ENCODE measurements around the gene SLC8B1. TPM values are rescaled to one million over a fixed set of nuclear protein-coding genes. Genes with fewer than 3 reads are reported as not detected.

SLC8B1 gene
- polyA plus RNA-seq, 12 donors, result 10.6 to 19.5 (median 12.2) TPM; not detected in 1

GRCh38 chr12:113270709-113271009 lies 64.2 kb downstream of the SLC8B1 start:
- DNase-seq, result no peak

DNA sequence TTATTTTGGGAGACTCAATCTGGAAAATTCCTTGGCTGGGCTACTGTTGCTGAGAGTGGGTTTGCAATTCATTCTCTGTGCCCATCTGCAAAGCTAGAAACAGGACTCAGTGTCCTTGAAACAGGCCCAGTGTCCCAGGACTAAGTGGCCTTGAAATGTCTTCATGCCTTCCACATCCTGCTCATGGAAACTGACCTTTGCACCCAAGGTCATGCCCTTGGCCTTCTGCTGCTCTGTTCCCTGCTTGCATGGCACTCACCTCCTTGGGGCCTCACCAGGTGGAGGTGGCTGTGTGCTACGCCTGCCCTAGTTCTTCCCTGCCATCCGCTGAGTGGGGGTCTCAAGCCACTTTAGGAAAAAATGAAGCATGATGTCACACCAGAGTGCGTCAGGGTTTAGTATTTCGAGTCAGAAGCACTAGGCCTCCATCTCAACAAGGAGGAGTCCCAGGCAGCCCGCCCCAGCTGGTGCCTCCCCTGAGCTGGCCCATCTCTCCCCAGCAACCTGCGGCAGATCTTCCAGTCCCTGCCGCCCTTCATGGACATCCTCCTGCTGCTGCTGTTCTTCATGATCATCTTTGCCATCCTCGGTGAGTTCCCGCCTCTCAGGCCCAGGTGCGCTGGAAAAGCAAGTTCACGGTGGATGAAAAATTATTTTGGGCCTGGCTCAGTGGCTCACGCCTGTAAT lies 65.5 kb downstream of the SLC8B1 start:
- DNase-seq, result no peak

DNA sequence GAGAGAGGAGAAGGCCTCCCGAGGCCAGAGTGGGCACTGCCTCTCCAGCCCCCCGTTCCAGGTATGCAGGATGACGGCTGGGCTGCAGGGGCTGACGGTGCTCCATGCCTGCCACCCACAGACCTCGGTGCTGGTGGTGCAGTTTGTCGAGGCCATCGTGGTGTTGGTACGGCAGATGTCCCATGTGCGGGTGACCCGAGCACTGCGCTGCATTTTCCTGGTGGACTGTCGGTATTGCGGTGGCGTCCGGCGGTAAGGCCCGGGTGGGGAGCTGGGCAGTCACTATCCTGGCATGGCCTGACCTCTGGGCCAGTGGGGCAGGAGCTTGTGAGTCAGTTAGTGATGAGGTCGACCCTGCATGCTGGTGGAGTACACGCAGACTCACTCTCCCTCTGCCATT lies 66.3 kb downstream of the SLC8B1 start:
- DNase-seq, result no peak

DNA sequence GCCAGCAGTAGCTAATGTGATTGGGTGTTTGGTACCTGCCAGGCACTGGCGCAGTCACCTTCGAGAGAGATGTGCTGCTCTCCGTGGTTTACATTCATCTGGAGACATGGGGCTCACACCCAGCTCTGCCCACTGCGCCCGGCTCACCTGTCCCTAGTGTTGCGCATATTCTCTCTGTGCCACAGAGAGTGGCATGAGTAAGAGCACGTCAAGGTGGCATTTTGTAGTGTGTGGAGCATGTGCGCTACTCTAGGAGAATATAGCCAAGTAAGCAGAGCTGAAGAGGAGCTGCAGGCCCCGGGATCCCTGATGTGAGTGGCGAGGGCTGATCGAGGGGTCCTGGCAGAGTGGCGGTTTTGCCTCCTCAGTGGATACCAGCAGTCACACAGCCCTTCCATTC lies 66.8 kb downstream of the SLC8B1 start:
- no peak for DNase-seq

DNA sequence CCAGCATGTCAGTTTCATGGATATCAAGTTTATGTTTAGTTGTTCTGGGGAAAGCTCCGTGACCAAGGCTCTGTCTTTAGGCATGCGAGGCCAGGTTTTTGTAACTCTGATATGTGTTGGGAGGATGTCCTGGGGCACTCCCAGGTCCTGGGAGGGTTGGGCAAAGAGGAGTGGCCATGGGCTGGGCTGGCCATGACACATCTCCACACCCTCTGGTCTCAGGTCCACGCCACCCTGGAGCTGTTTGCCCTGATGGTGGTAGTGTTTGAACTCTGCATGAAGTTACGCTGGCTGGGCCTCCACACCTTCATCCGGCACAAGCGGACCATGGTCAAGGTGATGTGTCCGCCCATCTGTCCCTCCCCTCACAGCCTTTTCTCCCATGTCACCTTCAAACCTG lies 67.3 kb downstream of the SLC8B1 start:
- DNase-seq, result no peak

GRCh38 chr12:113266106-113266895 lies 68.6 kb downstream of the SLC8B1 start:
- DNase-seq, result no peak

DNA sequence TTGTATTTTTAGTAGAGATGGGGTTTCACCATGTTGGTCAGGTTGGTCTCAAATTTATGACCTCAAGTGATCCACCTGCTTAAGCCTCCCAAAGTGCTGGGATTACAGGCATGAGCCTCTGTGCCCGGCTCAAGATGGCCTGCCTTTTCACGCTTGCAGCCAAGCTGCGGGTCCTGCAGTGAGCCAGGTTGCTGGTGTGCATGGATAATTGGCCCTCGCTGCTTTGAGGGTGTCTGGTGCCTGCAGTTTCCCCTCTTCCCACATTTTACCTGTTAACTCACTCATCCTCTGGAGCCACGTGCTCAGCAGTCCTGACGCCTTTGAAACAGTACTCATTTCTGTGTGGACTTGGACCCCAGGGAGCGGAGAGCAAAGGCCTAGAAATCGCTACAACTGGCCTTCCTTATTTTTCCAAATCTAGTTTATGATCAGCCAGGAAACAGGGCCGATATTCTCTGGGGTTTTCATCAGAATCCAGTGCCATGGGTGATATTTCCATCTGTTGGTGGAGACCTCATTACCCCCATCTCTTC lies 71.4 kb downstream of the SLC8B1 start:
- no peak for DNase-seq

DNA sequence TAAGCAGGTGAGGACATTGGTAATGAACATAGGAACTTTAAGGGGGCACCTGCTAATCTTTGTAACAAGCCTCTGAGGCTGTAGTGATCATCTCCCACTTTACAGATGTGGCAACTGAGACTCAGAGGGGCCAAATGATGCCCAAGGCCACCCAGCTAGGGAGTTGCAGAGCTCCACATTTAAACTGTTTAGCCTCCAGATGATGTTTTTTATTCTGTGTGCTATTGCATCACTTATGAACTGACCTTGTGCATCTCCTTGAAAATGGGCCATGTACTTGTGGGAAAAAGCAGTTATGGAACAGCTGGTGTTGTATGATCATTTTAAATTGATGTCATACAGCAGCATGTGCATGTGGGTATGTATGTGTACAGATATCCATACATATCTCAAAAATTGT lies 72.2 kb downstream of the SLC8B1 start:
- no peak for DNase-seq

DNA sequence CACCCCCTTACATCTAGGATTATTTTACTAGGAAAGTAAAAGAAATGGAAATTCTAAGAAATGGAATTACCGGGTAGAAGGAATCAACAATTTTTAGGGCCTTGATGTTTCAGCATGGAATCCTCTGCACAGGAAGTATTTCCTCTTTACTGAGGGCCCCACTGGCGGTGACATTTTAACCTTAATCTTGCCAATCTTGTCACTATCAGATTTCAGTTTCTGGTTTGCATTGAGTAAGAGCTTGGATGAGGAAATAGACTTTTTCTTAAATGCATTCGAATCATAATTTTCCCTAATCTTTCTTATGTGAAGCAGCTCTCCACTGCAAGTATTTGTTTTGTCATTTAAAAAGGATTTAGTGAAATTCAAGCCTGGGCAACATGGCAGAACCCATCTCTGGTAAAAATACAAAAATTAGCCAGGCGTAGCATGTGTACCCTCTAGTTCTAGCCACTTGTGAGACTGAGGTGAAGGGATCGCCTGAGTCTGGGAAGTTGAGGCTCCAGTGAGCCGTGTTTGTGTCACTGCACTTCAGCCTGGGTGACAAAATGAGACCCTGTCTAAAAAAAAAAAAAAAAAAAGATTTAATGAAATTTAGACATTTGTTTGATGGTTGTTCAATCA lies 73.0 kb downstream of the SLC8B1 start:
- no peak for DNase-seq

- DNase-seq, result no peak
Measured at GRCh38 chr12:113260636-113261300, 74.1 kb downstream of the SLC8B1 start.

GRCh38 chr12:113260127-113260526 lies 74.8 kb downstream of the SLC8B1 start:
- no peak for DNase-seq

GRCh38 chr12:113257564-113257963 lies 77.3 kb downstream of the SLC8B1 start:
- no peak for DNase-seq

DNA sequence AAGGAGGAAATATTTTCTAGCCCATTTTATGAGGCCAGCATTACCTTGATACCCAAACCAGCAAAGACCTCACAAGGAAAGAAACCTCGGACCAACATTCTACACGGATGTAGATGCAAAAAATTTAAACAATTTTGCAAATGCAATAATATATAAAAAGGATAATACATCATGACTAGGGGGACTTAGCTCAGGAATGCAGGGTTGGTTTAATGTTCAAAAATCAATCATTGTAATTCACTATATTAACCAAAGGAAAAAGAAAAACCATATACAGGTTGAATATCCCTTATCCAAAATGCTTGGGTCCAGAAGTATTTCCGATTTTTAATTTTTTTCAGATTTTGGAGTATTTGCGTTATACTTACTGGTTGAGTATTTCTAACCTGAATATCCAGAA lies 80.6 kb downstream of the SLC8B1 start:
- DNase-seq, result no peak

DNA sequence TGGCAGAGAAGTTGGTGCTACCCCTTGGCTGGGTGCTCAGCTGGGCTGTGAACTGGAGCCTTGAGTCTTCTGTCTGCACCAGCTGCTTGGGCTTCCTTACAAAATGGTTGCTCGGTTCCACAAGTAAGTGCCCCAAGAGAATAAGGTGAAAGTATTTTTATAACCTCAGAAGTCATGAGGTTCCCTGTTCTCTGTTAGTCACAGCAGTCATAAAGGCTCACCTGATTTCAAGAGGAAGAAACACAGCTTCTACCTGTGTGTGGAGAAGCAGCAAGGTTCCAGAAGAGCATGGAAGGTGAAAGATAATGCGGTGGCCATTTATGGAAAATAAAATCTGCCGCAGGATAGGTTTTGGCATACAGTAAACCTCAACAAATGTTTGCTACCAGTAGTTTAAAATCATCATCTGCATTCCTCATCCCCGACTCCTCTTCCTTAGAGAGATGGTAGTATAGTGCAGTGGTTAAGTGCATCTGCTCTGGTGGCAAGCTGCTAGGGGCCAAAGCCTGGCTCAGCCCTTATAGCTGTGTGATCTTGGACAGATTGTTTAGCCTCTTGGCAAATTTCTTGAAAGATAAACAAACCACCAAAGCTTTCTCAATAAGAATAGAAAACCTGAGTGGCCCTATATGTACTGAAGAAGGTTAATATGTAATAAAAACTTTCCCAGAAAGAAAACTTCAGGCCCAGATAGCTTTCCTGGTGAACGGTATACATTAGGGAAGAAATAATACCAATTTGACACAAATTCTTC lies 81.2 kb downstream of the SLC8B1 start:
- no peak for DNase-seq

GRCh38 chr12:113252494-113252893 lies 82.4 kb downstream of the SLC8B1 start:
- no peak for DNase-seq

DNA sequence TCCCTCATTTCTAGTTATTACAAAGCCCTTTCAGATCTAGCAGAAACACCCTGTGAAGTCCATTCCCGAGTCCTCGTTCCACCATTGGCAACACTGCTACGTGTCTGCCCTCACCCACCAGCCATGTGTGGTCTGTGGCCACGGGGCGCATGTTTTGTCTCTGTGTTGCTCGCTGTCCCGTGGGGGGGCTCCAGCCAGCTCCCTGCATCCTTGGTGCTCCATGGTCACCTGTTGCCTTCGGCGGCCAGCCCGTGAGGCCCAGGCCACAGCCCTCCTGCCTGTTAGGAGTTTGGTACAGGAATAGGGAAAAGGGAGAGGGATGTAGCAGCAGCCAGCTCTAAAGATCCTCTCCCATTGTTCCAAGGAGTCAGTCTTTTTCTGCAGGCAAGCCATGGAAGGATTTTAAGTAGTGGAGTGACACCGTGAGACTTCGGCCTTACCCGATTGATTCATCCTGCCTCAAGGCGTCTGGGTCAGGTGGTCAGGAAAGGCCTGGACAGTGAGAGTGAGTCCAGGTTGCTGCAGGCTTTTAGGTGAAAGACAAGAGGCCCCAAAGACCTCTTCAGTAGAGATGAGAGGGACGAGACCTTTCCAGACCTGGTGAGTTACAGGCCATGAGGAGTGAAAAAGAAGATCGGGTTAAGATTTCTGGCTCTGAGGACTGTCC lies 83.4 kb downstream of the SLC8B1 start:
- no peak for DNase-seq

DNA sequence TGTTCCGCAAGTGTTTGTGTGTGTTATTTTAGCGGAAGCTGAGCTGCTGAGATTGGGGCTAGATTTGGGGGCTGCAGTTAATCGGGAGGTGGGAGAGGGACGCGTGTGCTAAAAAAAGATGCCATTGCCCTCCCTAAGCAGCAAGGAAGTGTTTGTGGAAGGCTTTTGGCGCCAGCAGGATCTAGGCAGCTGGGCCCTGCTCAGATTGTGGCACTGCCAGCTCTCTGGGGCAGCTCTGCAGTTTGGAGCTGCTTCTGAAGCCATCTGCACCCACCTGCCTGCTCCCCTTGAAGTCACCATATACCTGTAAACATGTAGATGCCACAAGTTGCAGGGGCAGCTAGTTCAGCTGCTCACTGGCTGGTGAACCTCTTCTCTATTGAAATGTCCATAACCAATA lies 84.9 kb downstream of the SLC8B1 start:
- no peak for DNase-seq

- DNase-seq, result no peak
Measured at GRCh38 chr12:113249546-113249945, 85.4 kb downstream of the SLC8B1 start.

DNA sequence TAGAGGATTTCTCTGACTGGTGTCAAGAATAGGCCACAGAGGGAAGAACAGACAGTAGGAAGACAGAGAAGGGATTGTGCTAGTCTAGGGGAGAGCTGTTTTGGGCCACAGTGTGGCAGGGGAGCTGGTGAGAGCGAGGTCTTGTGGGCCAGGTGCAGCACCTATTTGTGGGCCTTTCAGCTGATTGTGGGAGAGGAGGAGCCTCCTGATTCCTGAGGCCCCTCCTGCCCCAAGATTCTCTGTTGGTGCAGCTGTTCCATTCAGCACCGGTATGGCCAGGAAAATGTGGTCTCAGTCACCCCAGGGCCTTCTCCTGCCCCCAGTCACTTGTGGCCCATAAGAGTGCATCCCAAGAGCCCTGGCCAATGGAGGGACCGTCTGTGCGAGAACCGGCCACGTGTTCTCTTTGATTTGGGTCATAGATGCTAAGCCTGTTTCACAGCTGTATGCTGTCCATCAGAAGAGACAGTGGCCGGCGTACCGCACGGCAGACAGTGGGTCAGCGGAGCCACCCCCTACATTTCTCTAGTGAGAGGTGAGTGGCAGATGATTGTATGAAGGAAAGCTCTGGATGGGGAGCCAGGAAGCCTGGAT lies 86.0 kb downstream of the SLC8B1 start:
- no peak for DNase-seq
